Endothelial cell of umbilical vein (primary cell): Measurements from ENCODE around the gene ADSL. TPM values are rescaled to one million over a fixed set of nuclear protein-coding genes. Genes with fewer than 3 reads are reported as not detected.

ENCODE experiments used
- BruUV-seq: library from RNA; stranded (reverse); fragments of 400-500 nt; replicated peaks from 2 replicates; lab custom pipeline; 2021; lab: Mats Ljungman, UMichigan
- CTCF ChIA-PET: fragments of 300-600, 350-600 bp; sonication (Branson Sonifier 250); formaldehyde crosslinking; loops from one replicate; lab custom pipeline; 2021; ENCODE audit warnings: antibody characterized with exemption, inconsistent platforms; lab: Charles Lee
- POLR2A ChIA-PET: fragments of 300-600, 350-600 bp; sonication (Branson Sonifier 250); formaldehyde crosslinking; loops from one replicate; lab custom pipeline; 2021; ENCODE audit warnings: antibody characterized with exemption, inconsistent platforms; lab: Charles Lee
- DNase-seq: peaks from one replicate; pipeline ENCODE4 v3.0.0-alpha.2; 2011; ENCODE audit warnings: low read depth, low spot score
- FAIRE-seq: peaks from 2 replicates; lab custom pipeline; 2011; peaks lifted over from hg19 to GRCh38; lab: Jason Lieb, UNC
- H2AFZ ChIP-seq: 2 replicates; pipeline ENCODE4 v1.6.0; 2012; ENCODE audit warnings: low read depth, low read length, control low read depth, inconsistent platforms
- H3K27ac ChIP-seq: 2 replicates; pipeline ENCODE4 v1.5.1; 2011; ENCODE audit warnings: low read depth, mild to moderate bottlenecking, control low read depth, low read length, moderate library complexity; ENCODE audit not compliant: insufficient read depth
- H3K27me3 ChIP-seq, 2 experiments: 2 replicates each; pipeline versions ENCODE4 v1.6.0 to v1.6.1; 2011; ENCODE audit warnings: low read length in 2 of 2, mixed read lengths in 1 of 2; ENCODE audit not compliant: control insufficient read depth in 2 of 2, insufficient read depth in 2 of 2
- H3K36me3 ChIP-seq, 2 experiments: 2 replicates in 1 of 2; 3 replicates in 1 of 2; pipeline ENCODE4 v1.5.1; 2011; ENCODE audit warnings: low read length in 2 of 2, mild to moderate bottlenecking in 1 of 2, moderate library complexity in 1 of 2; ENCODE audit not compliant: control insufficient read depth in 2 of 2, insufficient read depth in 2 of 2; ENCODE audit errors: extremely low read depth in 1 of 2
- H3K4me1 ChIP-seq: 3 replicates; pipeline ENCODE4 v1.5.1; 2011; ENCODE audit warnings: mild to moderate bottlenecking, low read length; ENCODE audit not compliant: control insufficient read depth, insufficient read depth; ENCODE audit errors: extremely low read depth
- H3K4me2 ChIP-seq: 2 replicates; pipeline ENCODE4 v1.6.1; 2011; ENCODE audit warnings: low read length, control low read depth, mixed read lengths; ENCODE audit not compliant: insufficient read depth
- H3K4me3 ChIP-seq, 3 experiments: fragments of 200-600 bp in 1 of 3; sonication (generic), shearing (Covaris generic) in 1 of 3; replicated peaks in 1 of 3; 2 replicates each; pipeline ENCODE4 v1.5.1; 2011 to 2016; ENCODE audit warnings: control low read depth in 3 of 3, low read length in 3 of 3, mild to moderate bottlenecking in 2 of 3, inconsistent platforms in 1 of 3, low read depth in 1 of 3, moderate library complexity in 1 of 3; ENCODE audit not compliant: insufficient read depth in 1 of 3
- H3K79me2 ChIP-seq: 2 replicates; pipeline ENCODE4 v1.6.0; 2012; ENCODE audit warnings: low read length, inconsistent platforms; ENCODE audit not compliant: control insufficient read depth, insufficient read depth
- H3K9ac ChIP-seq: replicated peaks from 2 replicates; pipeline ENCODE3; 2011; ENCODE audit warnings: low read length, control low read depth; ENCODE audit not compliant: insufficient read depth; ENCODE audit errors: extremely low read depth
- H3K9me1 ChIP-seq: replicated peaks from 3 replicates; pipeline ENCODE4 v1.6.0; 2011; ENCODE audit warnings: mild to moderate bottlenecking, low read length; ENCODE audit not compliant: control insufficient read depth, insufficient read depth; ENCODE audit errors: extremely low read depth
- H3K9me3 ChIP-seq: replicated peaks from 2 replicates; pipeline ENCODE4 v1.5.1; 2012; ENCODE audit warnings: low read length, inconsistent platforms; ENCODE audit not compliant: control insufficient read depth, insufficient read depth
- H4K20me1 ChIP-seq: replicated peaks from 2 replicates; pipeline ENCODE3; 2011; ENCODE audit warnings: mild to moderate bottlenecking, low read length; ENCODE audit not compliant: control insufficient read depth, insufficient read depth; ENCODE audit errors: extremely low read depth
- CTCF ChIP-seq, 2 donors: IDR thresholded peaks; 1 replicate in 1 of 2; 2 replicates in 1 of 2; pipeline ENCODE4 v1.5.1; 2011; ENCODE audit warnings: low read length in 2 of 2, mild to moderate bottlenecking in 2 of 2, moderate library complexity in 2 of 2, control low read depth in 1 of 2, inconsistent platforms in 1 of 2, low read depth in 1 of 2; ENCODE audit not compliant: insufficient read depth in 1 of 2; ENCODE audit errors: extremely low read depth in 1 of 2
- EZH2 ChIP-seq: IDR thresholded peaks from 2 replicates; pipeline ENCODE4 v1.6.1; 2012; ENCODE audit warnings: borderline replicate concordance, low read depth, mild to moderate bottlenecking, moderate library complexity, low read length, inconsistent platforms; ENCODE audit not compliant: severe bottlenecking
- FOS ChIP-seq: IDR thresholded peaks from 2 replicates; pipeline ENCODE4 v1.6.1; 2011; ENCODE audit warnings: mild to moderate bottlenecking, low read length, moderate library complexity, borderline replicate concordance; ENCODE audit not compliant: insufficient read depth
- GATA2 ChIP-seq: IDR thresholded peaks from 2 replicates; pipeline ENCODE4 v1.7.0; 2011; ENCODE audit warnings: low read depth, mild to moderate bottlenecking, moderate library complexity, mixed read lengths, low read length; ENCODE audit not compliant: insufficient read length, insufficient read depth
- JUN ChIP-seq: IDR thresholded peaks from 2 replicates; pipeline ENCODE4 v1.6.1; 2011; ENCODE audit warnings: borderline replicate concordance, low read depth; ENCODE audit not compliant: insufficient read length, insufficient read depth
- MAX ChIP-seq: IDR thresholded peaks from 2 replicates; pipeline ENCODE4 v1.6.1; 2011; ENCODE audit not compliant: insufficient read depth, insufficient read length
- MYC ChIP-seq: IDR thresholded peaks from one replicate; pipeline ENCODE4 v1.6.1; 2011; ENCODE audit warnings: mild to moderate bottlenecking, low read depth, low read length
- POLR2A ChIP-seq: IDR thresholded peaks from 2 replicates; pipeline ENCODE4 v1.6.1; 2012; ENCODE audit warnings: low read depth, mild to moderate bottlenecking, control low read depth, low read length
- POLR2AphosphoS5 ChIP-seq: IDR thresholded peaks from 2 replicates; pipeline ENCODE4 v1.6.1; 2012; ENCODE audit warnings: low read depth, mild to moderate bottlenecking, control low read depth, low read length, moderate library complexity; ENCODE audit not compliant: insufficient read depth
- dilution Hi-C: fragments of 300-500 bp; cut with MboI; formaldehyde crosslinking; loops from one replicate; pipeline ENCODE4 v1.15.0; 2019; ENCODE audit warnings: low sequenced_read_pairs; ENCODE audit not compliant: extremely low pct_ligation_motif_present
- intact Hi-C: fragments of 100-400 bp; cut with micrococcal nuclease; formaldehyde crosslinking; loops from one replicate; pipeline ENCODE4 v1.10.0; 2022
- polyA plus RNA-seq, 4 experiments: library from polyadenylated mRNA; depleted of rRNA in 3 of 4; stranded (reverse) in 3 of 4; unstranded in 1 of 4; fragments of >200 nt; gene quantifications; 2 replicates each; pipeline versions ENCODE4 v1.2.1 to v1.2.3, GENCODE V29; 2011 to 2012; ENCODE audit warnings: missing spikeins in 1 of 4
- total RNA-seq: library from RNA; stranded (reverse); gene quantifications from 2 replicates; pipeline ENCODE4 v1.2.3, GENCODE V29; 2021

ADSL gene
- total and polyA plus RNA-seq, 2 donors (not counting 3 experiments of a cell fraction or from before 2014, with no cell fraction given), result 103 to 141 TPM

- Histone ChIP-seq H3K9me3 (no peaks in the 10 kb centered on the region), H3K27ac (peak overlapping the region; percentile 51), H2AFZ (peak overlapping the region; percentile 93), H3K4me3 (peak overlapping the region; percentile 76 to 98 (median 90)), H3K79me2 (peaks cover 39% of the 10 kb centered on the region), H4K20me1 (no peaks in the 10 kb centered on the region), H3K27me3 (no peaks in the 10 kb centered on the region), H3K36me3 (peaks cover 4 to 6% of the 10 kb centered on the region in 2 experiments), H3K4me1 (peaks cover 16% of the 10 kb centered on the region), H3K9ac (peak overlapping the region; percentile 80), H3K4me2 (peak overlapping the region; percentile 91), H3K9me1 (no peaks in the 10 kb centered on the region)
- TF ChIP-seq FOS (no peak), CTCF (IDR thresholded peaks at IDR 0.05; ENCODE audit: extremely low read depth in 1 of 2, insufficient read depth in 1 of 2, low read depth in 1 of 2, low read length in 2 of 2) (no peak), MAX (no peak), MYC (no peak), EZH2 (no peak), GATA2 (no peak), POLR2AphosphoS5 (no peak), JUN (no peak), POLR2A (no peak)
- DNase-seq (no peak), FAIRE-seq (no peak)
- TSS peak; percentile 51 for BruUV-seq
- dilution Hi-C loops, result no loop called here
- POLR2A ChIA-PET, result no interaction called here
- intact Hi-C loops, result loop anchor here (5.0 kb wide), 4 partner anchors 70 to 815 kb away; partner anchors contain the start of gene RPS19BP1
- CTCF ChIA-PET, result interaction anchor here (0.6 to 4.0 kb wide), 23 partner anchors 12 to 811 kb away, joined by 3 to 33 read pairs (median 5); partner anchors contain the start of gene TNRC6B
Measured at GRCh38 chr22:40347300-40347699, 1.0 kb downstream of the ADSL start.
